Bronchial epithelial cell (primary cell): ENCODE measurements around the gene CEND1. TPM values are rescaled to one million over a fixed set of nuclear protein-coding genes. Genes with fewer than 3 reads are reported as not detected.

ENCODE experiments used
- DNase-seq: peaks from one replicate; pipeline ENCODE4 v3.0.0-alpha.2; 2010; ENCODE audit warnings: low read depth
- FAIRE-seq: peaks from 2 replicates; lab custom pipeline; 2011; peaks lifted over from hg19 to GRCh38; lab: Jason Lieb, UNC
- H3K27me3 ChIP-seq: 2 replicates; pipeline ENCODE4 v1.5.1; 2011; ENCODE audit warnings: low read length; ENCODE audit not compliant: control insufficient read depth, insufficient read depth
- H3K36me3 ChIP-seq: 2 replicates; pipeline ENCODE4 v1.5.1; 2011; ENCODE audit warnings: low read length; ENCODE audit not compliant: control insufficient read depth, insufficient read depth
- H3K4me3 ChIP-seq: 2 replicates; pipeline ENCODE4 v1.5.1; 2011; ENCODE audit warnings: mild to moderate bottlenecking, low read depth, low read length, control low read depth
- CTCF ChIP-seq: IDR thresholded peaks from 2 replicates; pipeline ENCODE4 v1.5.1; 2011; ENCODE audit warnings: mild to moderate bottlenecking, moderate library complexity, low read length, control low read depth, inconsistent platforms; ENCODE audit not compliant: insufficient read depth, severe bottlenecking
- total RNA-seq: library from RNA; depleted of rRNA; stranded (reverse); fragments of >200 nt; gene quantifications from 2 replicates; pipeline ENCODE4 v1.2.1, GENCODE V29; 2014

The CEND1 gene
- total RNA-seq, 1 donor from 2014 or later, result not detected

- TF ChIP-seq CTCF, result no peak
- no peak overlapping the region for H3K4me3 ChIP-seq
- no peak for DNase-seq
- H3K27me3 ChIP-seq, result peaks cover 3% of the 10 kb centered on the region
- peaks cover 10% of the 10 kb centered on the region for H3K36me3 ChIP-seq
- FAIRE-seq, result no peak
Measured at GRCh38 chr11:790721-791564, 1.1 kb upstream of the CEND1 start.

- no peak for TF ChIP-seq CTCF
- Histone ChIP-seq H3K4me3 (no peak overlapping the region), H3K36me3 (peaks cover 5% of the 10 kb centered on the region), H3K27me3 (peaks cover 3% of the 10 kb centered on the region)
- DNase-seq, result no peak
- FAIRE-seq, result no peak
Measured at GRCh38 chr11:788953-789940, 643 bp downstream of the CEND1 start.

GRCh38 chr11:788009-788640 is 1.8 kb downstream of the CEND1 start:
- TF ChIP-seq CTCF, result no peak
- Histone ChIP-seq H3K4me3 (no peak overlapping the region), H3K27me3 (peaks cover 3% of the 10 kb centered on the region), H3K36me3 (peaks cover 3% of the 10 kb centered on the region)
- no peak for FAIRE-seq
- no peak for DNase-seq

- FAIRE-seq (no peak), DNase-seq (no peak)
- peaks cover 3% of the 10 kb centered on the region for H3K27me3 ChIP-seq
- peaks cover 3% of the 10 kb centered on the region for H3K36me3 ChIP-seq
- TF ChIP-seq CTCF, result no peak
- no peak overlapping the region for H3K4me3 ChIP-seq
Measured at GRCh38 chr11:787084-787675, 2.7 kb downstream of the CEND1 start.
